Tibial artery (tissue), 4 donors: ENCODE data around the gene FARP1.

Experiments
- DNase-seq, 2 donors: peaks; one replicate each; pipeline ENCODE4 v3.0.0-alpha.2; 2019
- H3K27ac ChIP-seq, 2 donors: fragments of 200-600 bp; sonication (generic) in 1 of 2; 1 replicate in 1 of 2; 2 replicates in 1 of 2; pipeline ENCODE4 v1.5.1; 2018 to 2019; ENCODE audit warnings: mild to moderate bottlenecking in 1 of 2
- H3K27me3 ChIP-seq, 2 donors: fragments of 200-600 bp; sonication (generic) in 1 of 2; one replicate each; pipeline versions ENCODE4 v1.5.1 to v1.6.0; 2016 to 2019
- H3K36me3 ChIP-seq, 3 donors: fragments of 200-600 bp; sonication (generic) in 2 of 3; one replicate each; pipeline ENCODE4 v1.5.1; 2016 to 2019; ENCODE audit warnings: mild to moderate bottlenecking in 2 of 3
- H3K4me1 ChIP-seq, 4 donors: fragments of 200-600 bp; sonication (generic) in 2 of 4; 1 replicate in 3 of 4; 2 replicates in 1 of 4; pipeline ENCODE4 v1.5.1; 2016 to 2019
- H3K4me3 ChIP-seq, 2 donors: fragments of 200-600 bp; sonication (generic) in 1 of 2; 1 replicate in 1 of 2; 2 replicates in 1 of 2; pipeline ENCODE4 v1.5.1; 2018 to 2019; ENCODE audit warnings: mild to moderate bottlenecking in 2 of 2
- H3K9me3 ChIP-seq, 3 donors: fragments of 200-600 bp; sonication (generic) in 1 of 3; one replicate each; pipeline ENCODE4 v1.5.1; 2016 to 2019
- intact Hi-C: fragments of 100-400 bp; cut with DNase I; formaldehyde crosslinking; loops from one replicate; pipeline ENCODE4 v1.15.0; 2023; ENCODE audit warnings: low total_unique reads
- TF ChIP-seq, protein P1 (sequence below), 2 experiments: fragments of 200-600 bp in 1 of 2; fragments of 450-650 bp in 1 of 2; IDR thresholded peaks; one replicate each; pipeline ENCODE4 v1.5.1; 2017 to 2019; ENCODE audit warnings: antibody characterized with exemption in 2 of 2, mild to moderate bottlenecking in 1 of 2, moderate library complexity in 1 of 2

Gene FARP1

DNA sequence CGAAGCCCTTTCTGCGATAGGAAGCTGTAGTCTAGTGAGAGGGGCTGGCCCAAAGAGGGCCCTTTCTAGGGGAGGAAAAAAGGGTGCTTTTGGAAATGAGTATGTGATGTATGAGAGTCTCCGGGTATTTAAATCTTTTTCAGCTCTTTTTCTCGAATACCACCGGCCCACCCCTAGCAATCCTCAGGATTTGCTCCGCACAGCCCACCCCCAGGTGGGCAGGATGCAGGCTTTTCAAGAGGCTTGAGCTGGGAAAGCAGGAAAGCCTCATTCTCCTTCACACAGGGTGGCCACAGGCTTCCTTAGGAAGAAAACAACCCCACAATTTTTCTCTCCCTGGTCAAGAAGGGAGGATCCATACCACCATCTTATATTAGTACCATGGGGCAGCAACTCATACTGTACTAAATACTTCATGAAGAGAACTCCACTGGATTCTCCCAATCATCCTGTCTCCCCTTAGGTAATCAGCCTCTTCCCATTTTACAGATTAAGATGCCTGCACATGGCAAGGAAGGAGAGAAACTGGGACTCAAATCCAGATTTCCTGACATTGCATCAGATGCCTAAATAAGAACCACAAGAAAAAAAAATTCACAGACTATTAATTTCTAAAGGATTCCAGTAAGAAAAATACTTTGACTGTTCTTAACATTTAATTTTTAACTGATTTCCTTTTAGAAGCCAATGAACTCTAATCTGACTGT lies 349.6 kb downstream of the FARP1 start:
- TF ChIP-seq, protein P1, sequence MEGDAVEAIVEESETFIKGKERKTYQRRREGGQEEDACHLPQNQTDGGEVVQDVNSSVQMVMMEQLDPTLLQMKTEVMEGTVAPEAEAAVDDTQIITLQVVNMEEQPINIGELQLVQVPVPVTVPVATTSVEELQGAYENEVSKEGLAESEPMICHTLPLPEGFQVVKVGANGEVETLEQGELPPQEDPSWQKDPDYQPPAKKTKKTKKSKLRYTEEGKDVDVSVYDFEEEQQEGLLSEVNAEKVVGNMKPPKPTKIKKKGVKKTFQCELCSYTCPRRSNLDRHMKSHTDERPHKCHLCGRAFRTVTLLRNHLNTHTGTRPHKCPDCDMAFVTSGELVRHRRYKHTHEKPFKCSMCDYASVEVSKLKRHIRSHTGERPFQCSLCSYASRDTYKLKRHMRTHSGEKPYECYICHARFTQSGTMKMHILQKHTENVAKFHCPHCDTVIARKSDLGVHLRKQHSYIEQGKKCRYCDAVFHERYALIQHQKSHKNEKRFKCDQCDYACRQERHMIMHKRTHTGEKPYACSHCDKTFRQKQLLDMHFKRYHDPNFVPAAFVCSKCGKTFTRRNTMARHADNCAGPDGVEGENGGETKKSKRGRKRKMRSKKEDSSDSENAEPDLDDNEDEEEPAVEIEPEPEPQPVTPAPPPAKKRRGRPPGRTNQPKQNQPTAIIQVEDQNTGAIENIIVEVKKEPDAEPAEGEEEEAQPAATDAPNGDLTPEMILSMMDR (IDR thresholded peaks at IDR 0.05): no peak
- H3K36me3 ChIP-seq: no peaks in the 10 kb centered on the region
- H3K4me3 ChIP-seq: no peak overlapping the region
- no peak for DNase-seq
- intact Hi-C loops: no loop called here
- H3K9me3 ChIP-seq: no peaks in the 10 kb centered on the region
- no peaks in the 10 kb centered on the region for H3K27me3 ChIP-seq
- peaks cover 0 to 67% (median 37%) of the 10 kb centered on the region in 4 donors for H3K4me1 ChIP-seq
- H3K27ac ChIP-seq: peak overlapping the region in 1 of 2 donors; percentile 28

DNA sequence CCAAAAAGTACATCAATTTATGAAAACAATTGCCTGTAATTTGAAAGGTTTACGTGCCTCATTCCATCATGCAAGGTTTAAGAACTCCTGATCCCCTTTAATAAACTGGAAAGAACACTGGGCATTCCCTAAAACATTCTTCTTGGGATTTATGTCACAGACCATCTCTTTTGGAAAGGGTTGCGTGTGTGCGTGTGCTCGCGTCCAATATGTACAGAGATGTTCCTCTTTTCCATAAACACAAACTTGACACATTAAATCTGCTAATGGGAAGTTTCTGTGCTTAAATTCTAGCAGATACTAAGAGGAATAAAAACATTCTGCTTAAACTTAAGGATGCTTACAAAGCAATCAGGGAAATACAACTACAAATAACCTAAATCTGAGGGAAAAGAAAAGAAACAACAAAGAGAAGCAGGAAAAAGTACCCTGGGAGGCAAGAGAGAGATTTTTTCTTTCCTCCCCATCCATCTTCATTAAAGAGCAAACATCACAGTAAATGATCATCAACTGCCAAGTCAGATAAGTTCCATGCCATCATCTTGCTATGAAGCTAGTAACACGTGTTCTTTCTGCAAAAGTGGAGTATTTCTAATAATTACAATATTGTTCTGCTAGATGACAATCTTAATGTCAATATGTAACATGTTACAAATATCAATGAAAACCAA lies 350.3 kb downstream of the FARP1 start:
- Histone ChIP-seq H3K36me3 (peaks cover 0 to under 1% (median 0%) of the 10 kb centered on the region in 3 donors), H3K27me3 (no peaks in the 10 kb centered on the region), H3K4me1 (peaks cover 0 to 71% (median 39%) of the 10 kb centered on the region in 4 donors), H3K9me3 (no peaks in the 10 kb centered on the region), H3K4me3 (no peak overlapping the region), H3K27ac (no peak overlapping the region)
- TF ChIP-seq, protein P1 (IDR thresholded peaks at IDR 0.05): no peak
- no peak for DNase-seq
- intact Hi-C loops: no loop called here

DNA sequence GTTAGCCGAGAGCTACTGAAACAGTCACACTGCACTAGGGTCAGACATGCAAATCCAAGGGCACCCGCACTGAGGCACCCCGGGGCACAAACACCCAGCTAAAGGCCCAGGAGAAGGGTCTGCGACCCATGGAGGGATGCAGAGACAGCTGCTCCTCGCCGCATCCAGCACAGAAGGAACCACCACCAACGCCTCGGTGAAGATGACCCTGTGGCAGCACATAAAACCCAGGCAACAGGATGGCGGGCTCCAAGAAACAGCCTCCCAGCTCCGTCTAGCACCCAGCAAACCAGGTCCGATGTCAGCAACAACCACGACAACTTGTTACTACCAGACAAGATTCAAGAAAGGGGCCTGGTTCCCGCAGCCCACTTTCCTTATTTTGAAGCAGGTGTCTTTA lies 351.9 kb downstream of the FARP1 start:
- no peak for DNase-seq
- Histone ChIP-seq H3K9me3 (no peaks in the 10 kb centered on the region), H3K4me3 (no peak overlapping the region), H3K27ac (peak overlapping the region in 1 of 2 donors; percentile 14), H3K36me3 (peaks cover 0 to 14% (median 5%) of the 10 kb centered on the region in 3 donors), H3K27me3 (no peaks in the 10 kb centered on the region), H3K4me1 (peaks cover 0 to 73% (median 41%) of the 10 kb centered on the region in 4 donors)
- TF ChIP-seq, protein P1 (IDR thresholded peaks at IDR 0.05): no peak
- intact Hi-C loops: loop anchor here (5.0 kb wide), 1 partner anchor 73 kb away; no protein-coding TSS in a partner anchor

DNA sequence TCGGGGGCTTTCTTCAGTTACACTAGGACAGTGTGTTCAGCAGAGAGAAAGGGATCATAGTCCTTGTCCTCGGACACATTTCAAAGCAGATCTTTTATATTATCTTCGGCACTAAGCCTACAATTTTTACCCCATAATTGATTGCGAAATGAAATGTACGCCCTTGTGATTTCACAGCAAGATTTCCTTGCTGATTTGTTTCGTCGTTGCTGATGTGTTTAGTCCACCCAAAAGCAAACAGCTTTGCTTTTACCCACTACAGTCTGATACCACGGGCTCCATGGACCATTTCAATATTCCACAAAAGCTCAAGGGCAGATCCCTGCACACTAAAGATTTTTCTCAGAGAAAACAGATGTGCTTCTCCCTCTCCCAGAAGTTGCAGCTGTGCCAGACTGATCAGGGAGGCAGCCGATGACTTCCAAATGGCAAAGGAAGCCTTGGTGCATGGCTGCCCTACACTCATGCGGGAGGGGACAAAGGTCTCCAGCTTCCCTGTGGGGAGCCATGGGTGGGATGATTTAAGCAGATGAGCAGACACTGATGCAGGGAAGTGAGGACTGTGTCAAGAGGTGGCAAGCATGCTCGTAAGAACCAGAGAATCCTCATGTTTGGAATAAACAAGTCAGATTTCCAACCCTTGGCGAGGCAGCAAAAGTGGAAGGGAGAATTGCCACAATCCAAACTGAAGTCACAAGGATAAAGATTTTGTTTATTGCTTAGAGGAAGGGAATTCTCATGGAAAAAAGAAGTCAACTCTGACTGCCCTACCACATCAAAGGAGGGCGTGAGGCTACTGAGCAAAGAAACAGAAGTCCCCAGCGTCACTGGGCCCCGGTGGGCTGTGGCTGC lies 353.0 kb downstream of the FARP1 start:
- H3K36me3 ChIP-seq: peaks cover 0 to 14% (median 5%) of the 10 kb centered on the region in 3 donors
- no peaks in the 10 kb centered on the region for H3K27me3 ChIP-seq
- TF ChIP-seq, protein P1 (IDR thresholded peaks at IDR 0.05): no peak
- peaks cover 0 to 69% (median 38%) of the 10 kb centered on the region in 4 donors for H3K4me1 ChIP-seq
- no peaks in the 10 kb centered on the region for H3K9me3 ChIP-seq
- no peak overlapping the region for H3K4me3 ChIP-seq
- peak overlapping the region; percentile 72 to 73 for H3K27ac ChIP-seq
- peak; percentile 86 to 87 for DNase-seq
- intact Hi-C loops: loop anchor here (5.0 kb wide), 1 partner anchor 71 kb away; no protein-coding TSS in a partner anchor

DNA sequence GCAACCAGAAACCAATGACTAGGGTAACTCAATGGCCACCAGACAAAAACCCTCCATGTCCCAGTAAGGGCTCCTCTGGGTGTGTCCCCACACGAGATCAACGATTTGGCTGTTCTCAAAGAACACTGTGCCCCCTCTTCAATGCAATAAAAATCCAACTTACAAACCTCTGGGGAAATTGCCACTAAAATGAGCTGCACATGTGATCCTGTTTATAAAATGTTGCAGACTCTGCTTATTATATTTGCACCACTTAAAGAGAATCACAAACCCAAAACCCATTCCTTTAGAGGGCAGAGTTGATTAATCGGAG lies 353.5 kb downstream of the FARP1 start:
- DNase-seq: no peak
- no peaks in the 10 kb centered on the region for H3K27me3 ChIP-seq
- intact Hi-C loops: loop anchor here (5.0 kb wide), 1 partner anchor 71 kb away; no protein-coding TSS in a partner anchor
- peaks cover 0 to 14% (median 5%) of the 10 kb centered on the region in 3 donors for H3K36me3 ChIP-seq
- no peaks in the 10 kb centered on the region for H3K9me3 ChIP-seq
- TF ChIP-seq, protein P1 (IDR thresholded peaks at IDR 0.05): no peak
- H3K4me3 ChIP-seq: no peak overlapping the region
- peak overlapping the region; percentile 72 to 73 for H3K27ac ChIP-seq
- peaks cover 0 to 68% (median 35%) of the 10 kb centered on the region in 4 donors for H3K4me1 ChIP-seq
